ENCODE measurements around the gene GPR149.

GRCh38 chr3:154345422-154346122 lies 84.4 kb downstream of the GPR149 start:
- TF ChIP-seq CTCF (IDR thresholded peaks at IDR 0.05; ENCODE audit: insufficient read depth, low read depth, low read length) (no peak), EZH2 (IDR thresholded peaks at IDR 0.05; ENCODE audit: insufficient read depth, low read length) (no peak)
